NCI-H524 treated with DMSO at 0.1 percent for 48 hours (cell line): Measurements from ENCODE around the gene FMO1.
"Not testable (repeated sequence)": the region's sequence is repeated elsewhere in the genome, so short reads cannot be mapped to it uniquely, and the experiment has no call there.

ENCODE experiments used
- DNase-seq: peaks from one replicate; lab custom pipeline; 2025; lab: John Stamatoyannopoulos, UW

FMO1 gene

GRCh38 chr1:171280599-171280998 lies 32.3 kb downstream of the FMO1 start:
- DNase-seq = no peak

DNA sequence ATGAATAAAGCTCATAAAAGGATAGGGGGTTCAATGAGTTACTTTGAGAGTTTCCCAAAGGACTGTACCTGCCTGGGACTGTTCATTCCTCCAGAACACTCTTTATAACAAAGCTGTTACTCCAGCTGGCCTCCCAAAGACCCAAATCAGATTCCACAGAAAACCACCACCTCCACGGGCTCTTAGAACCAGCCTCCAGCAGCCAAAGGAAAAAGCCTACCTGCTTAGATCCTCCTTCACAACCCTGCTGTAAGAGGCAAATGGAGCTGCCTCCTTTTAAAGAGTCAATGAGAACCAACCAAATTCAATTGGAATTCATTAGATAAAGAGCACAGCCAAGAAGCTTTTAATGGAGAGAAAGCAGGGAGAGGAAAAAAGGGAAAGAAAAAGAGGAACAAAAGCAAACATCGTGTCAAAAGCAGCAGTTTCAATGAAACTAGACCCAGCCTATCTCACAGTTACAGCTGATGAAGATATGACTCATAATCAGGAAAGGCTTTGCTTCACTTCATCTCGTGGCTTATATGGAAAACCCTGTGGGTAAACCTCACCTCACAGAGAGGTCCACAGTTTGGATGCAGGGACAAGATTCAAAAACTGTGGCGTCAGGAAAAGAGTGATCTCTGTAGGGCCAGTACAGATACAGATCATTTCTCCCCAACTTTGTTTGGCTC lies 37.9 kb downstream of the FMO1 start:
- no peak for DNase-seq

DNA sequence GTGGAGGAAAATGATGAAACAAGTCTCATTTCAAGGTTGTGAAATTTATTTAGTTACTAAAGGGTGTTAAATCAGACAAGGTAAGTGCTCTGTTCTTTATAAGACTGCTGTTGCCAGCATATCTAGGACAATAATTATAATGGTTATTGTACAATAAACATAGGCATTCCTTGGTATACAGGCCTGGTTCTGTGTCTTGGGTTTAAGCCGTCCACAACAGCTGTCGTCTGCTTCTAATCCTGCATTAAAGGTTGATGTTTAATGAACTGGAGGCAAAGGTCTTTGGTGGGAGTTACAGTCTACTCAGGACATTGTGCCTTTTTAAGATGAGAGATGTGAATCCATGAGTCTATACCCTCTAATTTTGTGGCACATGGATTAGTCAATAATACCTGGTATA lies 42.3 kb downstream of the FMO1 start:
- peak; percentile 47 for DNase-seq

- no peak for DNase-seq
These were observed 44.5 kb downstream of the FMO1 start for GRCh38 chr1:171292799-171293198.

GRCh38 chr1:171295383-171295782 lies 47.1 kb downstream of the FMO1 start:
- not testable (repeated sequence) for DNase-seq

GRCh38 chr1:171295821-171296220 lies 47.5 kb downstream of the FMO1 start:
- no peak for DNase-seq

- no peak for DNase-seq
These were observed 48.6 kb downstream of the FMO1 start for GRCh38 chr1:171296897-171297296.

- DNase-seq = no peak
These were observed 50.4 kb downstream of the FMO1 start for GRCh38 chr1:171298696-171299095.

DNA sequence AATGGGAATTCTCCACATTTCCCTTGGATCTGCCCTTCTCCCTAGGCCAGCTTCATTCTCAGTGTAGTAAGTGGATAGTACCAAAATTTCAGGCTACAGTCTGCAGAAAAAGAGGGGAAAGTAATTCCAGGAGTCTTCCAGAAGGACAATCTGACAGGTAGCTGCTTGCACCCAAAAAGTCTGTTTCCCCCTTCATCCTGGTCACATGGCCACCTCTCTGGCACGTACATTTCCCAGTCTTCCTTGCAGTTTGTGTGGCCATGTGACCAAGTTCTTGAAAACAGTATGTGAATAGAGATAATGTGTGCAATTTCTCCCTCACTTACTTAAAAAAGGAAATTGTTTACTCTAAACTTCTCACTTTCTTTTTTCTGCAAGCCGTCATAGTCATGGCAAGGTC lies 51.0 kb downstream of the FMO1 start:
- no peak for DNase-seq

DNA sequence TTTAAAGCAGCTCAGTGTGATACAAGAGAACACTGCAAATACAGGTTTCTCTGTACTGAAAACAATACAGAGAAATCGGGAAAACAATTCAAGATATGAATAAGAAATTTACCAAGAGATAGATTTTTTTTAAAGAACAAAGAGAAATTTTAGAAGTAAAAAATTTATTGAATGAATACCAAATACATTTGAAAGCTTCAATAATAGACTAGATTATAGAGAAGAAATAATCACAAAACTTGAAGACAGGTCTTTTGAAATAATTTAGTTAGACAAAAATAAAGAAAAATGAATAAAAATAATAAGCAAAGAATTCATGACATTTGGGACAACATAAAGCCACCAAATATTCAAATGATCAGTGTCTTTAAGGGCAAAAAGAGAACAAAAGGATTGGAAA lies 52.1 kb downstream of the FMO1 start:
- no peak for DNase-seq

DNA sequence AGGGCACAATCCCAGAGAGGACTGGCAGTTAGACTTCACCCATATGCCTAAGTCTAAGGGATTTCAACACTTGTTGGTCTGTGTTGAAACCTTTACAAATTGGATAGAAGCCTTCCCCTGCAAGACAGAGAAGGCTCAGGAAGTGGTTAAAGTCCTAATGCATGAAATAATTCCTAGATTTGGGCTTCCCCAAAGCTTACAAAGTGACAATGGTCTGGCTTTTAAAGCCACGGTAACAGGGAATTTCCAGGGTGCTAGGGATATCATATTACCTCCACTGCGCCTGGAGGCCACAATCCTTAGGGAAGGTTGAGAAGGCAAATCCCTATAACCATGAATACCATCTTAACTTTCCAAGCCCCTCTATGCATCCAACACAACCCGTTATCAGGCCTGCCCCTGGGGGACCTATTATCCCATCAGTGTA lies 62.4 kb downstream of the FMO1 start:
- no peak for DNase-seq

- no peak for DNase-seq
These were observed 63.7 kb downstream of the FMO1 start for GRCh38 chr1:171311771-171312558.

DNA sequence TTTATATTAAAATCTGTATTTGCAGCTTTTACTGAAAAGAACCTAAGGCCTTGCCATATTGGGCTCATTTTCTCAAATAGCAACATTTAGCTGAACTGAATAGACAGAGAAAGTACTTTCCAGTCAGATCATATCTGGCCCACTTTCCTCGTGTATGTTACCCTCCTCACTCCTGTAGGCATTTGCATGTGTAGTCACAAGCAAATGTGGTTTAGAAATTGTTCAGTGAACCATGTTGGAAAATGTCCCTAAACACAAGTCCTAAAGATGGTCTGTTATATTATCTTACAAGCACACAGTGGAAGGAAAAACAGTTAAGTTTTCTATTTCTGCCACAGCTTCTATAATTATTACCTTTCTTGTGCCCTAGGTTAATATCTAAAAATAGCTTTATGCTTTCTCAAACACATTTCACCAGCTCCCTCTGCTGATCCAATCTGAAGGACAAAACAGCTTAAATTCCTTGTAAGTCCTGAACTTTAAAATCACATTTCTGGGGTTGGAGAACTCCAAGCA lies 65.1 kb downstream of the FMO1 start:
- DNase-seq = no peak

DNA sequence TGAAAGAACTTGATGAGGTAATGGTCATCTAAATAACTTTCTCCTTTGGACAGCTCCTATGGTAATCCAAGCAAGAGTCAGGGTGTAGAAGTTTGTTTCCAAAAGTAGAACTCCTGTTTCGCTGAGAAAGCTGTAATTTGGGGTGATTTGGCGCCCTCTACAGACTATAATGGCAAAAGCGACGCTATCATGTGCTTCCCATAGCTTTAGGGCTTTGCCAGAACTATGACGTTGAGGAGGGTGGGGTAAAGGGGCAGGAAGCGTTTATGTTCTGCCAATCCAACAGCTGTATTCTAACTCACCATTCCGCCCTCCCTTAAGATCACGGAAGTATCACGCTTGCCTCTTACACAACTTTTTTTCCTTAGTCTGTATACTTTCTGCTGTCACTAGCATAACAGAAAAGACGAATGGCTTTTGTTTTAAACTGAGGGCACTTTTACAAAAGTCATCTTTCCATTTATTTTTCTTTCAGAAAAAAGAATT lies 65.6 kb downstream of the FMO1 start, which contains the start of gene FMO4:
FMO4 (plus strand) TSS at position 349 of the 486 bp plus-strand sequence. CDS start 5,643 bp downstream, outside the sequence.
- DNase-seq = peak; percentile 57

- DNase-seq = no peak
These were observed 81.0 kb downstream of the FMO1 start for GRCh38 chr1:171329251-171329650.

GRCh38 chr1:171334024-171334640 lies 85.8 kb downstream of the FMO1 start:
- DNase-seq = no peak
